Keratinocyte (primary cell): ENCODE results near the gene POP4. TPM values are rescaled to one million over a fixed set of nuclear protein-coding genes. Genes with fewer than 3 reads are reported as not detected.

Experiments
- DNase-seq: peaks from one replicate; pipeline ENCODE4 v3.0.0-alpha.2; 2011; ENCODE audit warnings: low read depth, missing footprints, low spot score
- FAIRE-seq: peaks from 2 replicates; lab custom pipeline; 2011; peaks lifted over from hg19 to GRCh38; lab: Jason Lieb, UNC
- H2AFZ ChIP-seq: 2 replicates; pipeline ENCODE4 v1.6.0; 2012; ENCODE audit warnings: low read length, control low read depth, inconsistent platforms; ENCODE audit not compliant: control insufficient read depth
- H3K27ac ChIP-seq: 2 replicates; pipeline ENCODE4 v1.5.1; 2011; ENCODE audit warnings: low read length; ENCODE audit not compliant: control insufficient read depth, insufficient read depth
- H3K27me3 ChIP-seq: 3 replicates; pipeline ENCODE4 v1.6.0; 2011; ENCODE audit warnings: low read length; ENCODE audit not compliant: control insufficient read depth, insufficient read depth; ENCODE audit errors: extremely low read depth
- H3K36me3 ChIP-seq, 2 experiments: 2 replicates in 1 of 2; 3 replicates in 1 of 2; pipeline ENCODE4 v1.5.1; 2011; ENCODE audit warnings: low read length in 2 of 2, mild to moderate bottlenecking in 1 of 2; ENCODE audit not compliant: control insufficient read depth in 2 of 2, insufficient read depth in 2 of 2; ENCODE audit errors: extremely low read depth in 1 of 2
- H3K4me1 ChIP-seq: 3 replicates; pipeline ENCODE4 v1.5.1; 2011; ENCODE audit warnings: low read length; ENCODE audit not compliant: control insufficient read depth, insufficient read depth; ENCODE audit errors: extremely low read depth
- H3K4me2 ChIP-seq: 3 replicates; pipeline ENCODE4 v1.6.0; 2011; ENCODE audit warnings: low read depth, low read length; ENCODE audit not compliant: control insufficient read depth, insufficient read depth; ENCODE audit errors: extremely low read depth
- H3K4me3 ChIP-seq, 3 experiments: fragments of 200-600 bp in 1 of 3; sonication (generic) in 1 of 3; 2 replicates in 2 of 3; 3 replicates in 1 of 3; pipeline ENCODE4 v1.5.1; 2011 to 2016; ENCODE audit warnings: low read length in 3 of 3, mild to moderate bottlenecking in 3 of 3, control low read depth in 2 of 3, inconsistent platforms in 1 of 3, low read depth in 1 of 3, mixed read lengths in 1 of 3, mixed run types in 1 of 3, moderate library complexity in 1 of 3; ENCODE audit not compliant: control insufficient read depth in 2 of 3, insufficient read depth in 2 of 3; ENCODE audit errors: extremely low read depth in 1 of 3
- H3K79me2 ChIP-seq: 2 replicates; pipeline ENCODE4 v1.6.0; 2012; ENCODE audit warnings: low read length; ENCODE audit not compliant: control insufficient read depth, insufficient read depth
- H3K9ac ChIP-seq: 3 replicates; pipeline ENCODE4 v1.6.0; 2011; ENCODE audit warnings: low read length; ENCODE audit not compliant: control insufficient read depth, insufficient read depth; ENCODE audit errors: extremely low read depth
- H3K9me1 ChIP-seq: 3 replicates; pipeline ENCODE4 v1.6.0; 2011; ENCODE audit warnings: low read length; ENCODE audit not compliant: control insufficient read depth, insufficient read depth; ENCODE audit errors: extremely low read depth
- H3K9me3 ChIP-seq: 2 replicates; pipeline ENCODE4 v1.5.1; 2012; ENCODE audit warnings: low read depth, low read length; ENCODE audit not compliant: control insufficient read depth
- H4K20me1 ChIP-seq: 3 replicates; pipeline ENCODE4 v1.6.0; 2011; ENCODE audit warnings: low read length; ENCODE audit not compliant: control insufficient read depth, insufficient read depth; ENCODE audit errors: extremely low read depth
- EZH2 ChIP-seq: IDR thresholded peaks from one replicate; pipeline ENCODE4 v1.6.1; 2012; ENCODE audit warnings: inconsistent platforms, mild to moderate bottlenecking, low read length, moderate library complexity
- dilution Hi-C: fragments of 300-500 bp; cut with MboI; formaldehyde crosslinking; loops from one replicate; pipeline ENCODE4 v1.7.0; 2020; ENCODE audit warnings: low sequenced_read_pairs; ENCODE audit not compliant: extremely low pct_ligation_motif_present
- polyA plus RNA-seq, 5 experiments: library from polyadenylated mRNA; depleted of rRNA in 3 of 5; stranded (reverse) in 3 of 5; stranded (forward) in 1 of 5; unstranded in 1 of 5; fragments of >200 nt; gene quantifications; 1 replicate in 1 of 5; 2 replicates in 3 of 5; 3 replicates in 1 of 5; pipeline versions ENCODE4 v1.2.1 to v1.2.3, GENCODE V29; 2011 to 2012; ENCODE audit warnings: missing spikeins in 2 of 5, low read depth in 1 of 5, low replicate concordance in 1 of 5
- TF ChIP-seq, protein P1 (sequence below), 3 experiments: IDR thresholded peaks in 1 of 3; conservative IDR thresholded peaks in 1 of 3; optimal IDR thresholded peaks in 1 of 3; 2 replicates in 2 of 3; 3 replicates in 1 of 3; pipeline versions ENCODE3 to v1.5.1; 2011; ENCODE audit warnings: low read length in 3 of 3, mild to moderate bottlenecking in 3 of 3, moderate library complexity in 2 of 3, control low read depth in 1 of 3, inconsistent platforms in 1 of 3; ENCODE audit not compliant: insufficient read depth in 2 of 3; ENCODE audit errors: extremely low read depth in 1 of 3

The POP4 gene
- polyA plus RNA-seq, 1 donor (not counting 4 experiments of a cell fraction or from before 2014, with no cell fraction given), result 104 TPM

DNA sequence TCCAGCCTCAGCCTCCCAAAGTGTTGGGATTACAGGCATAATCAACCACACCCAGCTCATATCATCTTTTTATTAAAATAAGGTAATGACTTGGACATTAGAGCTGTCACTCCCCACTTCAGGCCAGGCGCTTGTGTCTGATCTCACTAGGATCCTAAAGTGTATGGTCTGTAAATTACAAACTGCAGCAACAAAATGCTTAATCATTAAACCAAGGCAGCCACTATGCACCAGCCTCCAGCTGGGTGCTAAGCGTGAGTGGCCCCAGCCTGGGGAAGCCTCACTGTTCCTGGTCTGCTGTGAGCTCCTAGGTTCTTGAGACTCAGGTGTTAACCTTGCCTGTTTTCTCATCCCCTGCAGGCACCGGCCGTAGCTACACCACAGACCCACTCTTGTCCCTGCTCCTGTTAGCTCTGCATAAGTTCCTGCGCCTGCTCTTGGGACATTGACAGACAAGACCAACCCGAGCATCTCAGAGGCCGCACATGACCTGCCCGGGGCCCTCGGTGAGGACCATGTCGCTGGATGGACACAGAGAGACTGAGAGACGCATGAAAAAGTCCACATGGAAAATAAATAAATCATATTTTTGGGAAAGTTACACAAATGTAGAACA is 42.5 kb upstream of the POP4 start:
- no peaks in the 10 kb centered on the region for H3K4me1 ChIP-seq
- no peaks in the 10 kb centered on the region for H4K20me1 ChIP-seq
- H3K4me3 ChIP-seq, result no peak overlapping the region
- no peaks in the 10 kb centered on the region for H3K79me2 ChIP-seq
- no peak overlapping the region for H2AFZ ChIP-seq
- H3K27me3 ChIP-seq, result no peaks in the 10 kb centered on the region
- H3K9me3 ChIP-seq, result no peaks in the 10 kb centered on the region
- H3K9me1 ChIP-seq, result no peaks in the 10 kb centered on the region
- H3K27ac ChIP-seq, result no peak overlapping the region
- H3K9ac ChIP-seq, result no peak overlapping the region
- DNase-seq (no peak), FAIRE-seq (no peak)
- dilution Hi-C loops, result no loop called here
- no peak overlapping the region for H3K4me2 ChIP-seq
- H3K36me3 ChIP-seq, result no peaks in the 10 kb centered on the region
- TF ChIP-seq, protein P1, sequence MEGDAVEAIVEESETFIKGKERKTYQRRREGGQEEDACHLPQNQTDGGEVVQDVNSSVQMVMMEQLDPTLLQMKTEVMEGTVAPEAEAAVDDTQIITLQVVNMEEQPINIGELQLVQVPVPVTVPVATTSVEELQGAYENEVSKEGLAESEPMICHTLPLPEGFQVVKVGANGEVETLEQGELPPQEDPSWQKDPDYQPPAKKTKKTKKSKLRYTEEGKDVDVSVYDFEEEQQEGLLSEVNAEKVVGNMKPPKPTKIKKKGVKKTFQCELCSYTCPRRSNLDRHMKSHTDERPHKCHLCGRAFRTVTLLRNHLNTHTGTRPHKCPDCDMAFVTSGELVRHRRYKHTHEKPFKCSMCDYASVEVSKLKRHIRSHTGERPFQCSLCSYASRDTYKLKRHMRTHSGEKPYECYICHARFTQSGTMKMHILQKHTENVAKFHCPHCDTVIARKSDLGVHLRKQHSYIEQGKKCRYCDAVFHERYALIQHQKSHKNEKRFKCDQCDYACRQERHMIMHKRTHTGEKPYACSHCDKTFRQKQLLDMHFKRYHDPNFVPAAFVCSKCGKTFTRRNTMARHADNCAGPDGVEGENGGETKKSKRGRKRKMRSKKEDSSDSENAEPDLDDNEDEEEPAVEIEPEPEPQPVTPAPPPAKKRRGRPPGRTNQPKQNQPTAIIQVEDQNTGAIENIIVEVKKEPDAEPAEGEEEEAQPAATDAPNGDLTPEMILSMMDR (optimal IDR thresholded peaks at IDR 0.05 in 1 of 3, IDR thresholded peaks at IDR 0.05 in 1 of 3, conservative IDR thresholded peaks at IDR 0.05 in 1 of 3; ENCODE audit: extremely low read depth in 1 of 3, insufficient read depth in 2 of 3, low read length in 3 of 3), result no peak
- TF ChIP-seq EZH2, result no peak

DNA sequence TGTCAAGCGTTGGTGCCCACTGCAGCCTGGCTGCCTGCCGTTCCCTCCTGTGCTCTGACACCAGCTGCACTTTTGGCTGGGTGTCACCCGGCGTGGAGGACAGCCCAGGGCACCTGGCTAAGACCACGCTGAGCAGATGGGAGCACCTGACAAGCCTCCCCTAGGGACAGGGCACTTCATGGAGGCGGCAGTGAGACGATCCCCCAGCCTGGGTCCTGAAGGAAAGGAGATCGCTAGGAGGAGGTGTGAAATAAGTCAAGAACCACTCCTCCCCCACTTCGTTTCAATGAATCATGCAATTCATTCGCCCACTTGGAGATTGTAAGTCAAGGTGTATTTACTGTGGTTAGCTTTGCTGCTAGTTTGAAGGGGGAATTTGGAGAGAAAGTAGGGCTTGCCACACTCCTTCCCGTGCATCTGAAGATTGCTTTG is 41.5 kb upstream of the POP4 start:
- no peaks in the 10 kb centered on the region for H4K20me1 ChIP-seq
- dilution Hi-C loops, result no loop called here

More for the DNA sequence above, 41.5 kb upstream of the POP4 start:
- Histone ChIP-seq H3K79me2 (no peaks in the 10 kb centered on the region), H3K4me2 (no peak overlapping the region), H3K9me3 (no peaks in the 10 kb centered on the region), H3K36me3 (no peaks in the 10 kb centered on the region), H3K4me1 (no peaks in the 10 kb centered on the region), H3K27me3 (no peaks in the 10 kb centered on the region), H3K4me3 (no peak overlapping the region), H2AFZ (no peak overlapping the region), H3K27ac (no peak overlapping the region), H3K9me1 (no peaks in the 10 kb centered on the region), H3K9ac (no peak overlapping the region)
- no peak for FAIRE-seq
- TF ChIP-seq, protein P1 (optimal IDR thresholded peaks at IDR 0.05 in 1 of 3, IDR thresholded peaks at IDR 0.05 in 1 of 3, conservative IDR thresholded peaks at IDR 0.05 in 1 of 3; ENCODE audit: extremely low read depth in 1 of 3, insufficient read depth in 2 of 3, low read length in 3 of 3), result no peak
- no peak for TF ChIP-seq EZH2
- DNase-seq, result no peak
